Measurements from ENCODE around the gene TIMM22.
A peak's percentile ranks its signal among the peaks of the same experiment; 100 is the strongest.
"Not testable (repeated sequence)": the region's sequence is repeated elsewhere in the genome, so short reads cannot be mapped to it uniquely, and the experiment has no call there.

Gene TIMM22

DNA sequence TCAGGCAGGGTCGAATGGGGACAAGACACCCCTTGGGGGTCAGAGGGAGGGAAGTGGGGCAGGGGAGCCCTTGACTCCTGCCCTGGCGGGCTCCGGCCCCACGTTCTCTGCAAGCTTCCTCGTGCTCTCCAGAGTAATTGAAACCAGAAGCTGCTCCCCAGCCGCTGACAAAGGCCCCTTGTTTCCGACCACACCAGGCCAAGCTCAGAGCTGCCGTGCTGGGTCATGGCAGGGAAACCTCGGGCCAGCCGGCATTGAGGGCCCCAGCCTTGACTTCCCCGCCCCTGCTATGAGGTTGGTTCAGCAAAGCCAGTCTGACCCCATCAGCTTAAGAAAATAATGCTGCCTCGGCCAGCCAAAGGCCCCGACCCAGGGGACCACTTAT lies 43.3 kb downstream of the TIMM22 start:
- no peak for DNase-seq

DNA sequence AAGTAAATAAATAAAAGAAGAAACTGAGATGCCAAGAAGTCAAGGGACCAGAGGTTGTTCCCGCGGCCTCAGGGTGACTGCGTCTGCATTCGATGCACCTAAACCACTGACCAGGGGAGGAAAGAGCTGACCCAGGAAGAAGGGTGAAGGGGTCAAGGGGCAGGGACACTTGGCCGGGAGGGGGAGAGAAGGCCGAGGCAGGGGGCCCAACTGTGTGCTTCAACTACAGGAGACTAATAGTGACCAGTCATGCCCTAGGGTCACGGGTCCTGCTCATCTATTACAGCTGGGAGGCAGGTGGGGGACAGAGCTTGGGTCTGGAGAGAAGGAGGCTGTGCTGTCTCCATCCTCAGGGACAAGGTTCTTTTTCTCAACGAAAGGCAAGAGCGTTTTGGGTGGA lies 44.8 kb downstream of the TIMM22 start:
- no peak for DNase-seq

DNA sequence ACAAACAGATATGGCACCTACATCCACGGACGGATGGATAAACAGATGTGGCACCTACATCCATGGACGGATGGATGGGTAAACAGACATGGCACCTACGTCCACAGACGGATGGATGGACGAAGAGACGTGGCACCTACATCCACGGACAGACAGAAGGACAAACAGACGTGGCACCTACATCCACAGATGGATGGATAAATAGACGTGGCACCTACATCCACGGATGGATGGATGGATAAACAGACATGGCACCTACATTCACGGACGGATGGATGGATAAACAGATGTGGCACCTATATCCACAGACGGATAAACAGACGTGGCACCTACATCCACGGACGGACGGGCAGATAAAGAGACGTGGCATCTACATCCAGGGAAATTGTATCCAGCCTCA lies 45.6 kb downstream of the TIMM22 start:
- no peak for DNase-seq

DNA sequence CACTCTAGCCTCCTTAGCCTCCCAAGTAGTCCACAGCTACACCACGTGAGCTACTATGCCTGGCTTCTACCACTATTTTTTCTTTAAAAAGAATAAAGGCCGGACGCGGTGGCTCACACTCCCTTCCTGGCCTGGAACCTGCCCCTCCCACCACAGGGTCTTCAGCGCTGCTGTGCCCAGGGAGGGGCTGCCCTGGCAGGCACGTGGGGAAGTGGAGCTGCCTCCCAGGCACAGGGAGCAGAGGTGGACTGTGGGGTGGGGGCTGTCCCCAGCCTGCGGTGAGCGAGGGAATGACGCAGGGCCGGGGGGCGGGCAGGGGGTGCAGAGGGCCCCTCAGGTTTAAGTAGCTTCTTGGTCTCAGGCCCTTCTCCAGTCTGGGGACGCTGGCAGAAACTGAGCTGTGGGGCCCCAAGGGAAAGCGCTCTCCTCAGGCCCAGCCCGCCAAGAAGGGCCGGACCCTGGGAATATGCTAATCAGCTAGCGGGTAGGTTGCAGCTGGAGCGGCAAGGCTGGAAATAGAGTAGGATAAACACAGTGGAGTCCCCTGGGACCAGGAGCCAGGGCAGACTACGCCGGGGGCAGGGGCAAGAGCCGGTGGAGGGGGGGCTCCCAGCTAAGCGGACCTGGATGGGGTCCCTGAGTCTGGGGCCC lies 46.8 kb downstream of the TIMM22 start:
- DNase-seq: peak; percentile 96

DNA sequence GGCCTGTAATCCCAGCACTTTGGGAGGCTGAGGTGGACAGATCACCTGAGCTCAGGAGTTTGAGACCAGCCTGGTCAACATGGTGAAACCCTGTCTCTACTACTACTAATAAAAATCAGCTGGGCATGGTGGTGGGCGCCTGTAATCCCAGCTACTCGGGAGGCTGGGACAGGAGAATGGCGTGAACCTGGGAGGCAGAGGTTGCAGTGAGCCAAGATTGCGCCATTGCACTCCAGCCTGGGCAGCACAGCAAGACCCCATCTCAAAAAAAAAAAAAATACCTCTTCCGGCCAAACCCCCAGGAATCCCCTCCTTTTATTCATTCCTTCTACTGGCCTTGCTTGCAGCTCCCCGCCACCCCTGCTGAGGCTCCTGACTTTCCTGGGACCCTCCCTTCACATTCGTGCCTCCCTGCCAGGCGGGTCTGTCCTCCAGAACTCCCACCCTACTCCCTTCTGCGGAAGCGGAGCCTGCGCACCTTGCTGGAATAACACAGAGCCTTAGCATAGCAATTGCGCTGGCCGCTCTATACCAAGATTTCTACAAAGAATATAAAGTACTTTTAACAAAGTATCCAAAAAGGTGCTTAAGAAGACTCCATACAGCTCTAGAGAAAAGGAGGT lies 47.6 kb downstream of the TIMM22 start:
- DNase-seq: not testable (repeated sequence)

DNA sequence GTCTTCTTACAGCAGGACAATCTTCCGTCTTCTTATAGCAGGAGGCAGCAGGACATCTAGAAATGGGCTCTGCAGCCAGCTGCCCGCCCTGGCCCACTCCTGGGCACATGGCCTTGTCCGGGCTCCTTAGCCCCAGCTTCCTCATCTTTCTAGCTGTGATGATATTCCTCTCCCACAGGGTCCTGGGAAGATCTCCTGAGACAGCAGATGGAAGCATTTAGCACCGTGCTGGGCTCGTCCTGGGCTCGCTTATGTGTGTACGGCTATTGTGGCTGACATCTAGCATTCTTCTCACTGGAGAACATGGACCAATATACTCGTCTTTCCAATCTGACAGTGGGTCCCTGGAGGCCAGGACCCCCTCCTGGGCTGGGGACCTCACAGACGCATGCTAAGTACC lies 48.5 kb downstream of the TIMM22 start:
- DNase-seq: peak; percentile 33

DNA sequence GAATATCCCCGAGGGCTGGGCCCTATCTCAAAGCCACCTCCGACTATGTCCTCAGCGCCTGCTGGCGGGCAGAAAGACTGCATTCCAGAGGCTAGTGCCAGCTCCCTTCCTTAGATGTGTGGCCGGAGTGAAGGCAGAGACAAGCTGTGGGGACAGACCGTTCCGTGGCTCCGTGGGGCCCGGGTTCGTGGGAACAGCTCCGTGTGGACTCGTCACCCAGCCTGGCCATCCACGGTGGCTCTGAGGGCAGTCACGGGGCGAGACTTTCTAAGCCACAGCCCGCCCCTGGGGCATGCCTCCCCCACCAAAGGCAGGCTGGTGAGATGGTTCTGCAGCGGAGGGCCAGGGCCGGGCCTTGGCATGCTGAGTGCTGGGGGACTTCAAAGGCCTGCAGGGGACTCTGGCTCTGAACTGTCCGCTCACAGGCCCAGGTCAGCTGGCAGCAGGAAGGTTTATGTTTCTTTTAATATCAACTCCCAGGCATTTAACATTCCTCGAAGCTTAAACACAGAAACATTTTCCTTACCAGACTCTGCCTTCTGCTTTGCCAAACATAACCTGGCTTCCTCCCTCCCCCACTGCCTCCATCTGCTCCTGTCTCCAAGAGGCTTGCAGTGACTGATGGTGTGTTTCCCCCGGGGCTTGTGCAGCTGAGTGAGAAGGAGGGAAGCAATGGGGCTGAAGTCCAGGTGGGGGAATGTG lies 50.4 kb downstream of the TIMM22 start:
- DNase-seq: peak; percentile 39

DNA sequence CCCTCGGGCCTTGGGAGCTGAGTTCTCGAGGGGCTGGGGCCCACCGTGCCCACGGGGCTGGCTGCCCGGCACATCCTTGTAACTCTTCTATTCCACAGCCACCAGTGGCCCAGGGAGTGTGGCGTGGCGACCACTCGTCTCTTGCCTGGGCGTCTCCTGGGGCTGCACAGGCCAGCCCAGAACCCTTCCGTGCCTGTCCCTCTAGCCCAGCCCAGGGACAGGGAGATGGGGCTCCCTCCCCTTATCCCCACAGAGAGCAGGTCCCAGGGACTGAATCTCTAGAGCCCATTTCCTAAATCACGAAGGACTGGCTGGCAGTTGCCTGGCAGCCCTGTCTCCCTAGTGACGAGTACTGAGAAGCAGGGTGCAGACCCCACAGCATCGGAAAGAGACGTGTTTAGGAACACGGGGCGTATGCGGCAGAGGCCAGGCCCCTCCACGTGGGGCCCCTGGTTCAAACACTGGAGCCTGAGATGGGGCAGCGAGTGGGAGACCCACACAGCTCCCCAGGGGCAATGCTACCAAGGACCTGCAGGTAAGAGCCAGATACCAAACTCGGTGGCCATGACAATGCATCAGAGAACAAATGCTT lies 51.0 kb downstream of the TIMM22 start:
- no peak for DNase-seq

DNA sequence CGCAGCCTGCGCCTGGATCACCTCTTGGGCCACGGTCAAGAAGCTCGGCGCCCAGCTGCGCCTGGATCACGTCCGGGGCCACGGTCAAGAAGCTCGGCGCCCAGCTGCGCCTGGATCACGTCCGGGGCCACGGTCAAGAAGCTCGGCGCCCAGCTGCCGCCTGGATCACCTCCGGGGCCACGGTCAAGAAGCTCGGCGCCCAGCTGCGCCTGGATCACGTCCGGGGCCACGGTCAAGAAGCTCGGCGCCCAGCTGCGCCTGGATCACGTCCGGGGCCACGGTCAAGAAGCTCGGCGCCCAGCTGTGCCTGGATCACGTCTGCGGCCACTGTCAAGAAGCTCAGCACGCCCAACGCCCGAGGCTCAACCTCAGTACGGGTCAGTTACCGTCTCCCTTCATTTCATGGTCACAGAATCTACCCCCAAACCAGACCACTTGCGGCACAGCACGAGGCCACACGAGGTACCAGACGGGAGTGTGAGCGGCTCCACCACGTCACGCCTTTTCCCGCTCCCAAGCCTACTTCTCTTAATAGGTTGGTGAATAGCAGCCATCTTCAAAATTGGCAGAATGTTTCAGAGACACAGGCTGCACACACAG lies 51.7 kb downstream of the TIMM22 start:
- DNase-seq: not testable (repeated sequence)

DNA sequence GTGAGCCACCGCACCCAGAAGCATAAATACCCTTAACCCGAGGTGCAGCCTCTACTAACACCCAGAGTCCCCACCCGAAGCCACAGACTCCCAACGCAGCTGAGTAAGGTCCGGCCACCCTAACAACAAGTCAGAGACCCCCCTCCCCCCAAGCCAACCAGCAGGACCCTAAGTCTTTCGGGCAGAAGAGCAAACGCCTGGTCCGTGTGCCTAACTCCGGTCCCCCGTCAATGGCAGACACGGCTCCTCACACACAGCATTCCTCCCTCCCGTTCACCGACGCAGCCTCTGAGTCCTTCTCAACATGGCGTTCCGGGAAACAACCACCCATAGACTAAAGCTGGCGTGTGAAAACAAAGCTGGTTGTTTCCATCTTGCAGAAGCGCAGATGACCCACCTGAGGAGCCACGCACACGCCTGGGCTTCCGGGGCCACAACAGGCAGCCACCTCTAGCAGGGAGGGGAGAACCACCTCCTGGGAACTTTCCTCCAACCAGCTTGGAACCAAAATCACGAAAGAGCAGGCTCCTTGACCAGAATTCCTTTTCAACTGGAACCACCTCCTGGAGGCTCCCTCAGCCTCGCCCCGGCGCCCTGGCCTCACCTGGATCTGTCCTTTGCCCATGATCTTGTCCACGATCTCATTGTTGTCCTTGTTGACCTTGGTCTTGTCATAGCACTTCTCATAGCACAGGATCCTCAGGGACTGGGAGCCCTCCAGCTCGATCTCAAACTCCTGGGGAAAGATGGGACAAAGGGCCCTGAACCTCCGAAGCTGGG lies 52.7 kb downstream of the TIMM22 start:
- no peak for DNase-seq

DNA sequence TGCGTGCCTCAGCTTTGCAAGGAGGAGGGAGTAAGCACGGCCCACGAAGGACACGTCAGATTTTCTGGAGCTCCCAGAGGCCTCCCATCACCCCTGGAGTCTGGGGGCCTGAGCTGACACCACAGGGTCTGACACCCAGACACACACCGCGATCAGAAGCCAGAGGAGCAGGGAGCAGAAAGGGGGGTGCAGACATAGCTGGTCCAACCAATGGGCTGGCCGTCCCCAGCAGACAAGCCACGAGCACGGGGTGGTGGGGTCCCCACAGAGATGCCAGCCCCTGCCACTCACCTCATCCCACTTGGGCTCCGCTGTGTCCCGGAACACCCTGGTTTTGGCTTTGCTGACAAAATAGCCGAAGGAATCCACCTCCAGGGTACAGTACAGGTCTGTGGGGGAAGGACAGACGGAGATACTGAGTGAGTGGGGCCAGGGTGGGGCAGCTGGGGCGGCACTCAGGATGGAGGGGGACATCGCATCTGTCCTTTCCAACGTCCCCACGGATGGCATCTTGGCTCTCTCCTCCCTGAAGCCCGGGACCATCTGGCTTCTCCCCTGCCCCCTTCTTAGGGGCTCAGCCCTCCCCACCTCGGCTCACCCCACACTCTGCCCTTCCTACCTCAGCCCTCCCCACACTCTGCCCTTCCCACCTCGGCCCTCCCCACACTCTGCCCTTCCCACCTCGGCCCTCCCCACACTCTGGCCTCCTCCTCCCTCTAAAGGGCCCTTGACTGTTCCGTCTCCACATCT lies 53.5 kb downstream of the TIMM22 start:
- peak; percentile 54 for DNase-seq

DNA sequence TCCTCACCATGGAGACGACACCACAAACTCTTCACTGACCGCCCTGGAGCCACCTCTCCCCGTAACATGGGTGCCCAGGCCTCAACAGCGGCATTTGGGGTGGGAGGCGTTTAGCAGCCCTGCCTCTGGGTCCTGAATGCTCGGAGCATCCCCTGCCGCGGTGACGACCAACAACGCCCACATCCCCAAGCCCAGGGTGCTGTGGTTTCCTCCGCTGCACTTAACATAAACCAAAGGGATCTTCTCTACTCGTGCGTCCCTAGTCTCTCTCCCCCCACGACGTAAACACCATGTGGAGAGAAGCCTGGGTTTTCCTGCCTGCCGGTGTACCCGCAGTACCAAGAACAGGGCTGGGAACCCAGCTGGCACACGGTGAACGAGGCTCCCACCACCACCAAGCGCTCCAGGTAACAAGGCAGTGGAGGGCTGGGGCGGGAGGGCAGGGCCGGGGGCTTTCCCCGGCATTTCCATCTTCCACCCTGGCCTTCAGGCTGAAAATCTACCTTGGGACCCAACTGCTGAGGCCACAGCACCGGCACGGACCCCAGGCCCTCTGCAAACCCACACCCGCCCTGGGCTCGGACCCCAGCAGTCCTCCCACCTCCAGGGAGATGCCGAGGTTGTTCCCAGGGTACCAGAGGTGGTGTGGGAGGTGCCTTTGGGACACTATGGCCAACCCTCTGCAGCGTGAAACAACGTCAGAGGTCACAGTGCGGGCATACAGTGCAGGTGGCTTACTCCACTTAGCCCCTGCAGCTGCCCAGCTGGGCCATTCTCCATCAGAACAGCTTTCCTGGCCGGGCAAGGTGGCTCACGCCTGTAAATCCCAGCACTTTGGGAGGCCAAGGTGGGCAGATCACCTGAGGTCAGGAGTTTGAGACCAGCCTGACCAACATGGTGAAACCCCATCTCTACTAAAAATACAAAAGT lies 54.3 kb downstream of the TIMM22 start:
- DNase-seq: no peak

All from NCI-H82 (cell line).